Liver (tissue), 9 donors: ENCODE measurements around the gene STAT3. TPM values are rescaled to one million over a fixed set of nuclear protein-coding genes. Genes with fewer than 3 reads are reported as not detected.

Source experiments
- DNase-seq: peaks from one replicate; pipeline ENCODE4 v3.0.0-alpha.2; 2017; ENCODE audit warnings: low spot score
- H3K27ac ChIP-seq, 2 donors: one replicate each; pipeline ENCODE4 v1.7.0; 2013; ENCODE audit warnings: inconsistent platforms in 2 of 2, low read length in 2 of 2, control low read depth in 1 of 2, low read depth in 1 of 2, mild to moderate bottlenecking in 1 of 2
- H3K27me3 ChIP-seq, 4 donors: one replicate each; pipeline versions ENCODE4 v1.6.1 to v1.7.0; 2013; ENCODE audit warnings: low read length in 3 of 4, inconsistent platforms in 1 of 4, mild to moderate bottlenecking in 1 of 4, moderate library complexity in 1 of 4; ENCODE audit not compliant: control insufficient read depth in 4 of 4, insufficient read depth in 4 of 4
- H3K36me3 ChIP-seq, 4 donors: one replicate each; pipeline versions ENCODE4 v1.6.1 to v1.7.0; 2013; ENCODE audit warnings: low read length in 3 of 4, mild to moderate bottlenecking in 3 of 4, low read depth in 1 of 4, moderate library complexity in 1 of 4; ENCODE audit not compliant: control insufficient read depth in 4 of 4, insufficient read depth in 3 of 4
- H3K4me1 ChIP-seq, 4 donors: one replicate each; pipeline versions ENCODE4 v1.6.1 to v1.7.0; 2013; ENCODE audit warnings: low read length in 3 of 4, mild to moderate bottlenecking in 3 of 4, moderate library complexity in 1 of 4; ENCODE audit not compliant: control insufficient read depth in 4 of 4, insufficient read depth in 4 of 4
- H3K4me3 ChIP-seq, 3 donors: one replicate each; pipeline versions ENCODE4 v1.6.1 to v1.7.0; 2013; ENCODE audit warnings: low read length in 3 of 3, control low read depth in 1 of 3, low read depth in 1 of 3, mild to moderate bottlenecking in 1 of 3
- H3K9ac ChIP-seq, 2 donors: one replicate each; pipeline ENCODE4 v1.7.0; 2013; ENCODE audit warnings: low read length in 2 of 2, mild to moderate bottlenecking in 2 of 2, moderate library complexity in 2 of 2, control low read depth in 1 of 2, low read depth in 1 of 2
- H3K9me3 ChIP-seq, 4 donors: one replicate each; pipeline versions ENCODE4 v1.6.1 to v1.7.0; 2013; ENCODE audit warnings: low read length in 3 of 4; ENCODE audit not compliant: control insufficient read depth in 4 of 4
- EGR1 ChIP-seq, 2 donors: IDR thresholded peaks; 2 replicates each; pipeline ENCODE4 v1.6.1; 2016 to 2018; ENCODE audit warnings: antibody characterized with exemption in 2 of 2, low read depth in 2 of 2
- FOXA1 ChIP-seq: IDR thresholded peaks from 2 replicates; pipeline ENCODE4 v1.6.1; 2016; ENCODE audit warnings: antibody characterized with exemption
- FOXA2 ChIP-seq: IDR thresholded peaks from 2 replicates; pipeline ENCODE4 v1.6.1; 2016; ENCODE audit warnings: antibody characterized with exemption
- GABPA ChIP-seq, 2 donors: IDR thresholded peaks in 1 of 2; conservative IDR thresholded peaks in 1 of 2; 2 replicates each; pipeline ENCODE4 v1.6.1; 2016; ENCODE audit warnings: antibody characterized with exemption in 2 of 2, mild to moderate bottlenecking in 1 of 2, moderate library complexity in 1 of 2
- HNF4A ChIP-seq, 2 donors: conservative IDR thresholded peaks; 2 replicates each; pipeline ENCODE4 v1.6.1; 2016; ENCODE audit warnings: antibody characterized with exemption in 2 of 2, mild to moderate bottlenecking in 2 of 2
- HNF4G ChIP-seq: IDR thresholded peaks from 2 replicates; pipeline ENCODE4 v1.6.1; 2016; ENCODE audit warnings: antibody characterized with exemption
- JUND ChIP-seq, 2 donors: IDR thresholded peaks; 2 replicates each; pipeline ENCODE4 v1.6.1; 2016; ENCODE audit warnings: antibody characterized with exemption in 2 of 2
- NR2F2 ChIP-seq: IDR thresholded peaks from 2 replicates; pipeline ENCODE4 v1.6.1; 2016; ENCODE audit warnings: antibody characterized with exemption
- RAD21 ChIP-seq, 2 donors: IDR thresholded peaks; 2 replicates each; pipeline ENCODE4 v1.6.1; 2016; ENCODE audit warnings: antibody characterized with exemption in 2 of 2, mild to moderate bottlenecking in 2 of 2
- RXRA ChIP-seq, 2 donors: IDR thresholded peaks; 2 replicates each; pipeline ENCODE4 v1.6.1; 2017 to 2018; ENCODE audit warnings: antibody characterized with exemption in 2 of 2, mild to moderate bottlenecking in 1 of 2
- SP1 ChIP-seq: IDR thresholded peaks from 2 replicates; pipeline ENCODE4 v1.6.1; 2018; ENCODE audit warnings: antibody characterized with exemption, mild to moderate bottlenecking
- TAF1 ChIP-seq: conservative IDR thresholded peaks from 2 replicates; pipeline ENCODE4 v1.6.1; 2016; ENCODE audit warnings: antibody characterized with exemption, mild to moderate bottlenecking
- YY1 ChIP-seq: IDR thresholded peaks from 2 replicates; pipeline ENCODE4 v1.6.1; 2016; ENCODE audit warnings: antibody characterized with exemption, mild to moderate bottlenecking
- WGBS: extraction: QIAGEN DNeasy Blood & Tissue Kit; methylation state at CpG from one replicate; pipeline ENCODE4 v1.1.7; 2013; 5-methylcytosine and 5-hydroxymethylcytosine counted together
- polyA plus RNA-seq, 2 donors: library from polyadenylated mRNA; stranded (reverse) in 1 of 2; unstranded in 1 of 2; fragments of 200-250 nt in 1 of 2; fragments of >200 nt in 1 of 2; fragmentation: Nextera tagmentation in 1 of 2; extraction: Ambion mirVana in 1 of 2; gene quantifications; one replicate each; pipeline versions ENCODE4 v1.2.1 to v1.2.3, GENCODE V29; 2013 to 2015
- total RNA-seq, 2 donors: library from RNA; depleted of rRNA; stranded (reverse); fragments of >200 nt; gene quantifications; one replicate each; pipeline ENCODE4 v1.2.3, GENCODE V29; 2014
- TF ChIP-seq, protein P1 (sequence below): fragments of 150-350 bp; IDR thresholded peaks from 2 replicates; pipeline ENCODE4 v1.5.1; 2017; ENCODE audit warnings: improper control_type of control experiment, low read depth, low read length; ENCODE audit not compliant: missing input control
- TF ChIP-seq, protein P2 (sequence below): IDR thresholded peaks from 2 replicates; pipeline ENCODE4 v1.6.1; 2016; ENCODE audit warnings: antibody characterized with exemption
- TF ChIP-seq, protein P3 (sequence below): IDR thresholded peaks from 2 replicates; pipeline ENCODE4 v1.6.1; 2016; ENCODE audit warnings: antibody characterized with exemption
- TF ChIP-seq, protein P4 (sequence below): IDR thresholded peaks from 2 replicates; pipeline ENCODE4 v1.6.1; 2016; ENCODE audit warnings: antibody characterized with exemption
- TF ChIP-seq, protein P5 (sequence below): IDR thresholded peaks from 2 replicates; pipeline ENCODE4 v1.6.1; 2016; ENCODE audit warnings: antibody characterized with exemption, mild to moderate bottlenecking
- donor health status: healthy.
- donor health status: healthy.
- donor health status: healthy.
- donor health status: healthy.
- donor health status: healthy.

Gene STAT3
- total and polyA plus RNA-seq, 4 donors, result 68.7 to 301 (median 114) TPM

DNA sequence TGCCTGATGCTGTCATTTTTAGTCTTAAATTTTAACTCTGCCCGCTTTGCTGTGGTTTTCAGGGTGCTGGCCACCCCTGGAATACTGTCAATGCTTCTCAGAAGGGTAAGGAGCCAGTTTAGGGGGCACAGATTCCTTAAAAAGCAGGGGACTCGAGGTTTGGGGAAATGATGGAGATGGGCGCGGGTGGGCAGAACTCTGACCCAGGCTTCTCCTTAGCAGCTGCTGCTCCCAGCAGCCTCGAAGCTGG is 76.3 kb downstream of the STAT3 start:
- Histone ChIP-seq H3K27me3 (no peaks in the 10 kb centered on the region), H3K9me3 (no peaks in the 10 kb centered on the region), H3K4me1 (peaks cover 3 to 31% (median 24%) of the 10 kb centered on the region in 4 donors), H3K9ac (peak overlapping the region in 1 of 2 donors; percentile 33), H3K27ac (peak overlapping the region; percentile 77 to 84), H3K4me3 (no peak overlapping the region), H3K36me3 (peaks cover 9 to 39% (median 31%) of the 10 kb centered on the region in 4 donors)
- no peak for DNase-seq
- TF ChIP-seq NR2F2 (no peak), TAF1 (no peak), YY1 (no peak), HNF4G (no peak), RAD21 (IDR thresholded peaks at IDR 0.05) (no peak), GABPA (IDR thresholded peaks at IDR 0.05 in 1 of 2, conservative IDR thresholded peaks at IDR 0.05 in 1 of 2) (no peak), HNF4A (conservative IDR thresholded peaks at IDR 0.05) (no peak), EGR1 (IDR thresholded peaks at IDR 0.05; ENCODE audit: low read depth in 2 of 2) (no peak), FOXA2 (no peak), JUND (IDR thresholded peaks at IDR 0.05) (no peak), SP1 (no peak), FOXA1 (no peak)
- TF ChIP-seq, protein P1, sequence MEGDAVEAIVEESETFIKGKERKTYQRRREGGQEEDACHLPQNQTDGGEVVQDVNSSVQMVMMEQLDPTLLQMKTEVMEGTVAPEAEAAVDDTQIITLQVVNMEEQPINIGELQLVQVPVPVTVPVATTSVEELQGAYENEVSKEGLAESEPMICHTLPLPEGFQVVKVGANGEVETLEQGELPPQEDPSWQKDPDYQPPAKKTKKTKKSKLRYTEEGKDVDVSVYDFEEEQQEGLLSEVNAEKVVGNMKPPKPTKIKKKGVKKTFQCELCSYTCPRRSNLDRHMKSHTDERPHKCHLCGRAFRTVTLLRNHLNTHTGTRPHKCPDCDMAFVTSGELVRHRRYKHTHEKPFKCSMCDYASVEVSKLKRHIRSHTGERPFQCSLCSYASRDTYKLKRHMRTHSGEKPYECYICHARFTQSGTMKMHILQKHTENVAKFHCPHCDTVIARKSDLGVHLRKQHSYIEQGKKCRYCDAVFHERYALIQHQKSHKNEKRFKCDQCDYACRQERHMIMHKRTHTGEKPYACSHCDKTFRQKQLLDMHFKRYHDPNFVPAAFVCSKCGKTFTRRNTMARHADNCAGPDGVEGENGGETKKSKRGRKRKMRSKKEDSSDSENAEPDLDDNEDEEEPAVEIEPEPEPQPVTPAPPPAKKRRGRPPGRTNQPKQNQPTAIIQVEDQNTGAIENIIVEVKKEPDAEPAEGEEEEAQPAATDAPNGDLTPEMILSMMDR, result no peak
- TF ChIP-seq, protein P2, sequence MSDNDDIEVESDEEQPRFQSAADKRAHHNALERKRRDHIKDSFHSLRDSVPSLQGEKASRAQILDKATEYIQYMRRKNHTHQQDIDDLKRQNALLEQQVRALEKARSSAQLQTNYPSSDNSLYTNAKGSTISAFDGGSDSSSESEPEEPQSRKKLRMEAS, result no peak
- 21% methylated on average over 5 of the region's 5 CpGs for WGBS

DNA sequence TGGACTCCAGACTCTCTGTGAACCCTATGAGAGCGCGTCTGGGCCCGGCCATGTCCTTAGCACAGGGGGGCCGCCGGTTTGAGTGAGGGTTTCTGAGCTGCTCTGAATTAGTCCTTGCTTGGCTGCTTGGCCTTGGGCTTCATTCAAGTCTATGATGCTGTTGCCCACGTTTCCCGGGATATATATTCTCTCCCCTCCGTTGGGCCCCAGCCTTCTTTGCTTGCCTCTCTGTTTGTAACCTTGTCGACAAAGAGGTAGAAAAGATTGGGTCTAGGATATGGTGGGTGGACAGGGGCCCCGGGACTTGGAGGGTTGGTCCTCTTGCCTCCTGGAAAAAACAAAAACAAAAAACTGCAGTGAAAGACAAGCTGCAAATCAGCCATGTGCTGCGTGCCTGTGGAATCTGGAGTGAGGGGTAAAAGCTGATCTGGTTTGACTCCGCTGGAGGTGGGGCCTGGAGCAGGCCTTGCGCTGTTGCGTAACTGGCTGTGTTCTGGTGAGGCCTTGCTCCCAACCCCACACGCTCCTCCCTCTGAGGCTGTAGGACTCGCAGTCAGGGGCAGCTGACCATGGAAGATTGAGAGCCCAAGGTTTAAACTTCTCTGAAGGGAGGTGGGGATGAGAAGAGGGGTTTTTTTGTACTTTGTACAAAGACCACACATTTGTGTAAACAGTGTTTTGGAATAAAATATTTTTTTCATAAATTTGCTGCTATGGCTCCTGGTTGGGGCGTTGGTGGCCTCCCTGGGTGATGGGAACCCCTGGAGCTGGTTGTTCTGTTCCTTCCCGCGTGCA is 76.8 kb downstream of the STAT3 start:
- Histone ChIP-seq H3K9me3 (no peaks in the 10 kb centered on the region), H3K4me1 (peaks cover 3 to 31% (median 24%) of the 10 kb centered on the region in 4 donors), H3K27me3 (no peaks in the 10 kb centered on the region), H3K9ac (peak overlapping the region; percentile 21 to 33), H3K27ac (peak overlapping the region; percentile 77 to 84), H3K36me3 (peaks cover 9 to 34% (median 27%) of the 10 kb centered on the region in 4 donors), H3K4me3 (no peak overlapping the region)
- TF ChIP-seq FOXA2, result no peak
- peak in 1 of 2 donors; percentile 32 for TF ChIP-seq EGR1 (IDR thresholded peaks at IDR 0.05; ENCODE audit: low read depth in 2 of 2)
- TF ChIP-seq TAF1, result no peak
- TF ChIP-seq RAD21 (IDR thresholded peaks at IDR 0.05), result peak in 1 of 2 donors; percentile 64
- TF ChIP-seq, protein P2, result no peak
- peak; percentile 60 to 68 for TF ChIP-seq HNF4A (conservative IDR thresholded peaks at IDR 0.05)
- TF ChIP-seq, protein P3, sequence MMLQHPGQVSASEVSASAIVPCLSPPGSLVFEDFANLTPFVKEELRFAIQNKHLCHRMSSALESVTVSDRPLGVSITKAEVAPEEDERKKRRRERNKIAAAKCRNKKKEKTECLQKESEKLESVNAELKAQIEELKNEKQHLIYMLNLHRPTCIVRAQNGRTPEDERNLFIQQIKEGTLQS, result no peak
- peak in 1 of 2 donors; percentile 45 for TF ChIP-seq JUND (IDR thresholded peaks at IDR 0.05)
- TF ChIP-seq, protein P4, sequence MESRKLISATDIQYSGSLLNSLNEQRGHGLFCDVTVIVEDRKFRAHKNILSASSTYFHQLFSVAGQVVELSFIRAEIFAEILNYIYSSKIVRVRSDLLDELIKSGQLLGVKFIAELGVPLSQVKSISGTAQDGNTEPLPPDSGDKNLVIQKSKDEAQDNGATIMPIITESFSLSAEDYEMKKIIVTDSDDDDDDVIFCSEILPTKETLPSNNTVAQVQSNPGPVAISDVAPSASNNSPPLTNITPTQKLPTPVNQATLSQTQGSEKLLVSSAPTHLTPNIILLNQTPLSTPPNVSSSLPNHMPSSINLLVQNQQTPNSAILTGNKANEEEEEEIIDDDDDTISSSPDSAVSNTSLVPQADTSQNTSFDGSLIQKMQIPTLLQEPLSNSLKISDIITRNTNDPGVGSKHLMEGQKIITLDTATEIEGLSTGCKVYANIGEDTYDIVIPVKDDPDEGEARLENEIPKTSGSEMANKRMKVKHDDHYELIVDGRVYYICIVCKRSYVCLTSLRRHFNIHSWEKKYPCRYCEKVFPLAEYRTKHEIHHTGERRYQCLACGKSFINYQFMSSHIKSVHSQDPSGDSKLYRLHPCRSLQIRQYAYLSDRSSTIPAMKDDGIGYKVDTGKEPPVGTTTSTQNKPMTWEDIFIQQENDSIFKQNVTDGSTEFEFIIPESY, result no peak
- TF ChIP-seq FOXA1, result peak; percentile 43
- TF ChIP-seq, protein P5, sequence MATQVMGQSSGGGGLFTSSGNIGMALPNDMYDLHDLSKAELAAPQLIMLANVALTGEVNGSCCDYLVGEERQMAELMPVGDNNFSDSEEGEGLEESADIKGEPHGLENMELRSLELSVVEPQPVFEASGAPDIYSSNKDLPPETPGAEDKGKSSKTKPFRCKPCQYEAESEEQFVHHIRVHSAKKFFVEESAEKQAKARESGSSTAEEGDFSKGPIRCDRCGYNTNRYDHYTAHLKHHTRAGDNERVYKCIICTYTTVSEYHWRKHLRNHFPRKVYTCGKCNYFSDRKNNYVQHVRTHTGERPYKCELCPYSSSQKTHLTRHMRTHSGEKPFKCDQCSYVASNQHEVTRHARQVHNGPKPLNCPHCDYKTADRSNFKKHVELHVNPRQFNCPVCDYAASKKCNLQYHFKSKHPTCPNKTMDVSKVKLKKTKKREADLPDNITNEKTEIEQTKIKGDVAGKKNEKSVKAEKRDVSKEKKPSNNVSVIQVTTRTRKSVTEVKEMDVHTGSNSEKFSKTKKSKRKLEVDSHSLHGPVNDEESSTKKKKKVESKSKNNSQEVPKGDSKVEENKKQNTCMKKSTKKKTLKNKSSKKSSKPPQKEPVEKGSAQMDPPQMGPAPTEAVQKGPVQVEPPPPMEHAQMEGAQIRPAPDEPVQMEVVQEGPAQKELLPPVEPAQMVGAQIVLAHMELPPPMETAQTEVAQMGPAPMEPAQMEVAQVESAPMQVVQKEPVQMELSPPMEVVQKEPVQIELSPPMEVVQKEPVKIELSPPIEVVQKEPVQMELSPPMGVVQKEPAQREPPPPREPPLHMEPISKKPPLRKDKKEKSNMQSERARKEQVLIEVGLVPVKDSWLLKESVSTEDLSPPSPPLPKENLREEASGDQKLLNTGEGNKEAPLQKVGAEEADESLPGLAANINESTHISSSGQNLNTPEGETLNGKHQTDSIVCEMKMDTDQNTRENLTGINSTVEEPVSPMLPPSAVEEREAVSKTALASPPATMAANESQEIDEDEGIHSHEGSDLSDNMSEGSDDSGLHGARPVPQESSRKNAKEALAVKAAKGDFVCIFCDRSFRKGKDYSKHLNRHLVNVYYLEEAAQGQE, result peak; percentile 64
- peak; percentile 59 for TF ChIP-seq NR2F2
- TF ChIP-seq YY1, result peak; percentile 45
- no peak for TF ChIP-seq GABPA (IDR thresholded peaks at IDR 0.05 in 1 of 2, conservative IDR thresholded peaks at IDR 0.05 in 1 of 2)
- TF ChIP-seq SP1, result peak; percentile 39
- peak; percentile 75 to 81 for TF ChIP-seq RXRA (IDR thresholded peaks at IDR 0.05)
- TF ChIP-seq, protein P1, result no peak
- no peak for TF ChIP-seq HNF4G
- peak; percentile 82 for DNase-seq
- 45% methylated on average over 19 of the region's 19 CpGs for WGBS
